HuH-7.5 (cell line): Measurements from ENCODE around the gene RND3.

Source experiments
- DNase-seq: peaks from one replicate; pipeline ENCODE4 v3.0.0; 2011; ENCODE audit warnings: low spot score

Gene RND3

GRCh38 chr2:150491943-150492342, 4.5 kb upstream of the RND3 start:
- no peak for DNase-seq

- DNase-seq: no peak
Measured at GRCh38 chr2:150491430-150491829, 4.0 kb upstream of the RND3 start.

- DNase-seq: no peak
Measured at GRCh38 chr2:150490466-150490865, 3.0 kb upstream of the RND3 start.

- peak; percentile 46 for DNase-seq
Measured at GRCh38 chr2:150486539-150487484, 655 bp downstream of the RND3 start.

GRCh38 chr2:150485871-150486538, 1.5 kb downstream of the RND3 start:
- peak; percentile 49 for DNase-seq

GRCh38 chr2:150485114-150485870, 2.2 kb downstream of the RND3 start:
- peak; percentile 56 for DNase-seq

- DNase-seq: no peak
Measured at GRCh38 chr2:150484461-150485021, 2.9 kb downstream of the RND3 start.

GRCh38 chr2:150484006-150484405, 3.5 kb downstream of the RND3 start:
- DNase-seq: no peak

GRCh38 chr2:150483532-150483931, 3.9 kb downstream of the RND3 start:
- no peak for DNase-seq

GRCh38 chr2:150482667-150483400, 4.6 kb downstream of the RND3 start:
- no peak for DNase-seq

GRCh38 chr2:150482111-150482510, 5.4 kb downstream of the RND3 start:
- DNase-seq: no peak

- no peak for DNase-seq
Measured at GRCh38 chr2:150480971-150481830, 6.3 kb downstream of the RND3 start.

GRCh38 chr2:150480241-150480640, 7.2 kb downstream of the RND3 start:
- DNase-seq: no peak

- DNase-seq: no peak
Measured at GRCh38 chr2:150479075-150479915, 8.2 kb downstream of the RND3 start.

- DNase-seq: no peak
Measured at GRCh38 chr2:150478200-150478974, 9.1 kb downstream of the RND3 start.

GRCh38 chr2:150477347-150477746, 10.1 kb downstream of the RND3 start:
- DNase-seq: no peak

GRCh38 chr2:150476809-150477302, 10.6 kb downstream of the RND3 start:
- DNase-seq: no peak

GRCh38 chr2:150476286-150476685, 11.2 kb downstream of the RND3 start:
- DNase-seq: no peak
